Adrenal gland (tissue), 12 donors: ENCODE measurements around the gene PIK3R1. TPM values are rescaled to one million over a fixed set of nuclear protein-coding genes. Genes with fewer than 3 reads are reported as not detected.

Experiments used
- DNase-seq, 7 donors: peaks; one replicate each; pipeline ENCODE4 v3.0.0-alpha.2; 2019 to 2020
- H3K27ac ChIP-seq, 5 donors: fragments of 200-600 bp; sonication (generic) in 4 of 5; 1 replicate in 3 of 5; 2 replicates in 2 of 5; pipeline versions ENCODE4 v1.5.1 to v1.8.0; 2016 to 2020; ENCODE audit warnings: mild to moderate bottlenecking in 1 of 5
- H3K27me3 ChIP-seq: fragments of 200-600 bp; 2 replicates; pipeline ENCODE4 v1.8.0; 2021
- H3K36me3 ChIP-seq, 2 donors: fragments of 200-600 bp; replicated peaks in 1 of 2; 1 replicate in 1 of 2; 2 replicates in 1 of 2; pipeline versions ENCODE4 v1.5.1 to v1.8.0; 2018 to 2022
- H3K4me1 ChIP-seq, 2 donors: fragments of 200-600 bp; replicated peaks in 1 of 2; 1 replicate in 1 of 2; 2 replicates in 1 of 2; pipeline versions ENCODE4 v1.5.1 to v1.8.0; 2018 to 2021
- H3K4me3 ChIP-seq, 4 donors: fragments of 200-600 bp; sonication (generic) in 3 of 4; one replicate each; pipeline ENCODE4 v1.5.1; 2016 to 2018
- H3K9me3 ChIP-seq, 3 donors: fragments of 200-600 bp; sonication (generic) in 1 of 3; replicated peaks in 1 of 3; 1 replicate in 2 of 3; 2 replicates in 1 of 3; pipeline versions ENCODE4 v1.5.1 to v1.8.0; 2016 to 2021
- CTCF ChIP-seq, 6 experiments: fragments of 450-650 bp in 4 of 6; fragments of 200-600 bp in 2 of 6; sonication (generic) in 1 of 6; IDR thresholded peaks; 1 replicate in 5 of 6; 2 replicates in 1 of 6; pipeline versions ENCODE4 v1.5.1 to v1.8.0; 2016 to 2021; ENCODE audit warnings: antibody characterized with exemption in 6 of 6, mild to moderate bottlenecking in 2 of 6, moderate library complexity in 1 of 6
- POLR2A ChIP-seq, 2 donors: fragments of 450-650 bp; IDR thresholded peaks; one replicate each; pipeline ENCODE4 v1.6.1; 2017; ENCODE audit warnings: antibody characterized with exemption in 2 of 2, mild to moderate bottlenecking in 2 of 2, moderate library complexity in 1 of 2
- WGBS, 4 donors: extraction: QIAGEN DNeasy Blood & Tissue Kit in 2 of 4; methylation state at CpG; one replicate each; pipeline versions ENCODE4 v1.1.5 to v1.1.7; 2013 to 2017; 5-methylcytosine and 5-hydroxymethylcytosine counted together
- intact Hi-C, 2 donors: fragments of 100-400 bp; cut with DNase I; formaldehyde crosslinking; loops; one replicate each; pipeline versions ENCODE4 v1.14.1 to v1.15.0; 2022 to 2023
- polyA plus RNA-seq, 3 donors: library from polyadenylated mRNA; stranded (reverse); fragments of 200-250 nt in 2 of 3; fragments of 350-450 nt in 1 of 3; fragmentation: Illumina TruSeq in 1 of 3; extraction: RNeasy Lipid Tissue Mini Kit (QIAGEN cat#74804) in 1 of 3; gene quantifications; one replicate each; pipeline ENCODE4 v1.2.3, GENCODE V29; 2013 to 2014
- total RNA-seq, 9 donors: library from RNA; depleted of rRNA in 4 of 9; stranded (reverse); fragments of >200 nt in 4 of 9; fragments of 120-200 nt in 1 of 9; fragmentation: NEBNext Ultra II Directional in 1 of 9; extraction: Animal tissue kit (Norgen Biotek cat#: 25700) in 1 of 9; gene quantifications; one replicate each; pipeline versions ENCODE4 v1.1.0 to v1.2.4, GENCODE V29; 2013 to 2023
- donor health status: healthy with polysubstance abuse.
- donor health status: Bipolar disorder and iron deficiency.
- donor health status: DM: yes; HTN: yes; CAD: no.
- donor health status: DM: no; HTN: no; CAD: no.
- donor health status: DM: no; HTN: no; CAD: no.
- donor health status: DM: yes; HTN: yes; CAD: no.

Gene PIK3R1
- total and polyA plus RNA-seq, 12 donors, result 4.9 to 110 (median 48.2) TPM

DNA sequence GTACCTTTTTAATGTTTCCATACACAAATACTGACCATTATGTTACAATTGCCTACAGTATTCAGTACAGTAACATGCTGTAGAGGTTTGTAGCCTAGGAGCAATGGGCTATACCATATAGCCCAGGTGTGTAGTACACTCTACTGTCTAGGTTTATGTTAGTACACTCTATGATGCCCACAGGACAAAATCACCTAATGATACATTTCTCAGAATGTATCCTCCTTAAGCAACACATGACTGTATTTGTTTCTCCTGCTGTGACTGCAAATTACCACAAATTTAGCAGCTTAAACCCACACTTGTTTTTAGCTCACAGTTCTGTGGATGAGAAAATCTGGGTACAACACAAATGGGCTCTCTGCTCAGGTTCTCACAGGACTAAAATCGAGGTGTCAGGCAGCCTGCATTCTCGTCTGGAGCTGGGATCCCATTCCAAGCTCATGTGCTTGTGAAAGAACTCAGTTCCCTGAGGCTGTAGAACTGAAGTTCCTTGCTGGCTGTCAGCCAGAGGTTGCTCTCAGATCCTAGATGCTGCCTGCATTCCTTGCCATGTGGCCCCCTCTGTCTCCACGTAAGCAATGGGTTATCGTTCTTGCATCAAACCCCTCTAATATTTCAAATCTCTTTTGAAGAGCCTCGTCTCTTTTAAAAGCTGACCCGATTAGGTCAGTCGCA, 38.6 kb upstream of the PIK3R1 start:
- H3K4me1 ChIP-seq, result no peaks in the 10 kb centered on the region
- no peaks in the 10 kb centered on the region for H3K36me3 ChIP-seq
- intact Hi-C loops, result no loop called here
- no peak overlapping the region for H3K4me3 ChIP-seq
- no peak for DNase-seq
- WGBS, 4 donors, result 92 to 97% (median 94%) methylated on average over 7 of the region's 7 CpGs
- TF ChIP-seq POLR2A (IDR thresholded peaks at IDR 0.05) (no peak), CTCF (IDR thresholded peaks at IDR 0.05) (no peak)
- H3K27me3 ChIP-seq, result no peaks in the 10 kb centered on the region
- no peak overlapping the region for H3K27ac ChIP-seq
- no peaks in the 10 kb centered on the region for H3K9me3 ChIP-seq

- Histone ChIP-seq H3K27me3 (no peaks in the 10 kb centered on the region), H3K4me1 (no peaks in the 10 kb centered on the region), H3K36me3 (no peaks in the 10 kb centered on the region), H3K27ac (no peak overlapping the region), H3K9me3 (no peaks in the 10 kb centered on the region), H3K4me3 (no peak overlapping the region)
- WGBS, 4 donors, result 93 to 96% (median 94%) methylated on average over 8 to 11 of the region's 11 CpGs
- TF ChIP-seq CTCF (IDR thresholded peaks at IDR 0.05), result no peak
- no peak for TF ChIP-seq POLR2A (IDR thresholded peaks at IDR 0.05)
- intact Hi-C loops, result no loop called here
- DNase-seq, result no peak
Measured at GRCh38 chr5:68177676-68178075, 37.9 kb upstream of the PIK3R1 start.

- no peaks in the 10 kb centered on the region for H3K36me3 ChIP-seq
- no peak overlapping the region for H3K27ac ChIP-seq
- WGBS, 4 donors, result 40 to 46% (median 42%) methylated on average over 2 of the region's 2 CpGs
- H3K9me3 ChIP-seq, result no peaks in the 10 kb centered on the region
- H3K27me3 ChIP-seq, result no peaks in the 10 kb centered on the region
- intact Hi-C loops, result no loop called here
- TF ChIP-seq CTCF (IDR thresholded peaks at IDR 0.05) (no peak), POLR2A (IDR thresholded peaks at IDR 0.05) (no peak)
- DNase-seq, result no peak
- H3K4me3 ChIP-seq, result no peak overlapping the region
- no peaks in the 10 kb centered on the region for H3K4me1 ChIP-seq
Measured at GRCh38 chr5:68178579-68178978, 37.0 kb upstream of the PIK3R1 start.

DNA sequence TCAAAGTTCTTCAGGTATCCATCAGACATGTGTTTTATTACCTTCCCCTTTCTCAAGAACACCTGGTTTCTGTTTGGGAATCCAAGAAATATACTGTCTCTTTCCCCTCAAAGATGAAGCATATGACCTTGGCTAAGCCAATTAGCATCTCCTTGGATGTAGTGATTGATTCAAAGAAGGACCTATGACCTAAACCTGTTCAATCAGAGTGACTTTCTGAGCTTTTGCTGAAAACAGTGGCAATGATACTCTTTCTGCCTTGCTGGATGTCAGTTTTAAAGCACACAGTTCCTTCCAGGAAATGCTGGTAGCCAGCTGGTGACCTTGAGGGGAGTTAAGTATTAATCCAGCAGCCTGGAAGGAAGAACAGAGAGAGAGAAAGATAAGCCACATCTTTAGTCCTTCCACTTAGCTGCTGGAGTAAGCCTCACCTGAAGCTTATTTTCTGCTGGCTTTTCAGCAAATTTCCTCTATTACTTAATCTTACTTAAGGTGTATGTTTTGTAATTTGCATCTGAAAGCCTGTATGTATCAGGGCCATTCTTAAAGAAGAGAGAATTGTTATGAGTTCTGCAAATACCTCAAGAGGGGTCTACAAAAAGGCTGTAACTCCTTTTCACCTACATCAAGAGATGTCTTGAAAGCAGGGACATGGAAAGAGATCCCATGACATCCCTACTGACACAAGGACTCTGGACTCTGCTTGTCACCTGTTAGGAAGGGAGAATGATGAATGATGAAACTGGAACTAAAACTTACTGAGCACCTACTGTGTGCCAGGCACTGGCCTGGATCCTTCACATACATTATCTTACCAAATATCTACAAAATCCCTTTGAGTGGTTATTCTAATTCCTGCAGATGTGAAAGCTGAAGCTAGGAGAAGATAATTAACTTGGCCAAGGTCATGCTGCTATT, 35.2 kb upstream of the PIK3R1 start:
- no peak for TF ChIP-seq POLR2A (IDR thresholded peaks at IDR 0.05)
- TF ChIP-seq CTCF (IDR thresholded peaks at IDR 0.05), result no peak
- Histone ChIP-seq H3K36me3 (no peaks in the 10 kb centered on the region), H3K4me3 (no peak overlapping the region), H3K27me3 (no peaks in the 10 kb centered on the region), H3K27ac (no peak overlapping the region), H3K9me3 (no peaks in the 10 kb centered on the region), H3K4me1 (no peaks in the 10 kb centered on the region)
- intact Hi-C loops, result no loop called here
- DNase-seq, result no peak
